H9 (cell line): Measurements from ENCODE around the gene RERE. TPM values are rescaled to one million over a fixed set of nuclear protein-coding genes. Genes with fewer than 3 reads are reported as not detected.

Experiments used
- DNase-seq: peaks from one replicate; pipeline ENCODE4 v3.0.0-alpha.2; 2017
- H2AFZ ChIP-seq: one replicate; pipeline ENCODE4 v1.6.1; 2013; ENCODE audit warnings: mild to moderate bottlenecking, low read length, control low read depth, moderate library complexity
- H2AK5ac ChIP-seq: 2 replicates; pipeline ENCODE4 v1.6.1; 2013; ENCODE audit warnings: low read length, control low read depth, mixed read lengths; ENCODE audit not compliant: insufficient read length
- H2BK120ac ChIP-seq: one replicate; pipeline ENCODE4 v1.6.1; 2013; ENCODE audit warnings: low read depth, mild to moderate bottlenecking, low read length, control low read depth, inconsistent platforms; ENCODE audit not compliant: poor library complexity, severe bottlenecking
- H2BK12ac ChIP-seq: 2 replicates; pipeline ENCODE4 v1.6.1; 2013; ENCODE audit warnings: low read length, control low read depth, mixed read lengths, low read depth; ENCODE audit not compliant: insufficient read length
- H2BK15ac ChIP-seq: 2 replicates; pipeline ENCODE4 v1.6.1; 2013; ENCODE audit warnings: low read depth, low read length, control low read depth
- H2BK20ac ChIP-seq: one replicate; pipeline ENCODE4 v1.6.1; 2013; ENCODE audit warnings: low read depth, mild to moderate bottlenecking, low read length, control low read depth, inconsistent platforms; ENCODE audit not compliant: poor library complexity, severe bottlenecking
- H2BK5ac ChIP-seq: 2 replicates; pipeline ENCODE4 v1.6.1; 2013; ENCODE audit warnings: low read length, control low read depth, mixed read lengths; ENCODE audit not compliant: insufficient read length
- H3K14ac ChIP-seq: 2 replicates; pipeline ENCODE4 v1.6.1; 2013; ENCODE audit warnings: low read length, control low read depth; ENCODE audit not compliant: insufficient read depth
- H3K18ac ChIP-seq: 2 replicates; pipeline ENCODE4 v1.6.1; 2013; ENCODE audit warnings: low read depth, mild to moderate bottlenecking, mixed read lengths, low read length, control low read depth; ENCODE audit not compliant: insufficient read length
- H3K23ac ChIP-seq: 2 replicates; pipeline ENCODE4 v1.6.1; 2013; ENCODE audit warnings: low read length, control low read depth, mixed read lengths, low read depth; ENCODE audit not compliant: insufficient read length
- H3K23me2 ChIP-seq: 2 replicates; pipeline ENCODE4 v1.6.1; 2013; ENCODE audit warnings: low read depth, mild to moderate bottlenecking, mixed read lengths, low read length, control low read depth; ENCODE audit not compliant: insufficient read length, poor library complexity, severe bottlenecking
- H3K27ac ChIP-seq: 2 replicates; pipeline ENCODE4 v1.5.1; 2013; ENCODE audit warnings: low read length, control low read depth, mixed read lengths, low read depth; ENCODE audit not compliant: insufficient read length
- H3K27me3 ChIP-seq: 2 replicates; pipeline ENCODE4 v1.6.1; 2013; ENCODE audit warnings: low read length, control low read depth, inconsistent platforms; ENCODE audit not compliant: insufficient read depth
- H3K4ac ChIP-seq: 2 replicates; pipeline ENCODE4 v1.6.1; 2013; ENCODE audit warnings: low read depth, mild to moderate bottlenecking, control low read depth, inconsistent platforms, low read length, moderate library complexity
- H3K4me1 ChIP-seq: 2 replicates; pipeline ENCODE4 v1.6.1; 2013; ENCODE audit warnings: low read length, control low read depth, inconsistent platforms; ENCODE audit not compliant: insufficient read depth
- H3K4me2 ChIP-seq: 2 replicates; pipeline ENCODE4 v1.6.1; 2013; ENCODE audit warnings: low read length, control low read depth, mixed read lengths; ENCODE audit not compliant: insufficient read length, insufficient read depth
- H3K56ac ChIP-seq: 2 replicates; pipeline ENCODE4 v1.6.1; 2013; ENCODE audit warnings: low read depth, mild to moderate bottlenecking, mixed read lengths, low read length, control low read depth; ENCODE audit not compliant: insufficient read length
- H3K79me1 ChIP-seq: 2 replicates; pipeline ENCODE4 v1.6.1; 2013; ENCODE audit warnings: low read depth, mild to moderate bottlenecking, moderate library complexity, low read length, control low read depth, inconsistent platforms; ENCODE audit not compliant: insufficient read depth, poor library complexity, severe bottlenecking
- H3K79me2 ChIP-seq: 2 replicates; pipeline ENCODE4 v1.6.1; 2013; ENCODE audit warnings: low read length, control low read depth, inconsistent platforms; ENCODE audit not compliant: insufficient read depth
- H3K9ac ChIP-seq: 2 replicates; pipeline ENCODE4 v1.6.1; 2013; ENCODE audit warnings: low read length, control low read depth, mixed read lengths; ENCODE audit not compliant: insufficient read length; ENCODE audit errors: extremely low read depth
- H3K9me3 ChIP-seq: one replicate; pipeline ENCODE4 v1.6.1; 2013; ENCODE audit warnings: low read depth, low read length, inconsistent platforms; ENCODE audit not compliant: control insufficient read depth
- H3T11ph ChIP-seq: one replicate; pipeline ENCODE4 v1.6.1; 2013; ENCODE audit warnings: mild to moderate bottlenecking, low read length, control low read depth, inconsistent platforms
- H4K20me1 ChIP-seq: one replicate; pipeline ENCODE4 v1.6.1; 2013; ENCODE audit not compliant: control insufficient read depth, insufficient read length, insufficient read depth
- H4K5ac ChIP-seq: 2 replicates; pipeline ENCODE4 v1.6.1; 2013; ENCODE audit warnings: low read depth, mild to moderate bottlenecking, mixed read lengths, low read length, control low read depth; ENCODE audit not compliant: insufficient read length
- H4K8ac ChIP-seq: replicated peaks from 2 replicates; pipeline ENCODE4 v1.6.1; 2013; ENCODE audit warnings: low read length, control low read depth, mixed read lengths, low read depth; ENCODE audit not compliant: insufficient read length
- H4K91ac ChIP-seq: 2 replicates; pipeline ENCODE4 v1.6.1; 2013; ENCODE audit warnings: low read depth, mild to moderate bottlenecking, moderate library complexity, mixed read lengths, low read length, control low read depth; ENCODE audit not compliant: insufficient read length
- H3K27ac Mint-ChIP-seq, 3 experiments: 2 replicates in 2 of 3; 3 replicates in 1 of 3; pipeline ENCODE4 v1.8.0; 2020 to 2021; ENCODE audit warnings: mixed read lengths in 3 of 3, mild to moderate bottlenecking in 1 of 3, moderate library complexity in 1 of 3
- H3K27me3 Mint-ChIP-seq: 2 replicates; pipeline ENCODE4 v1.8.0; 2021; ENCODE audit warnings: low read depth, mild to moderate bottlenecking, moderate library complexity, mixed read lengths
- H3K36me3 Mint-ChIP-seq, 3 experiments: 2 replicates in 2 of 3; 3 replicates in 1 of 3; pipeline ENCODE4 v1.8.0; 2020 to 2021; ENCODE audit warnings: low read depth in 3 of 3, mixed read lengths in 3 of 3; ENCODE audit not compliant: insufficient read depth in 1 of 3
- H3K4me1 Mint-ChIP-seq, 2 experiments: 2 replicates each; pipeline ENCODE4 v1.8.0; 2020; ENCODE audit warnings: mixed read lengths in 2 of 2
- H3K4me3 Mint-ChIP-seq, 2 experiments: 2 replicates in 1 of 2; 3 replicates in 1 of 2; pipeline ENCODE4 v1.8.0; 2020 to 2021; ENCODE audit warnings: mild to moderate bottlenecking in 2 of 2, mixed read lengths in 2 of 2, moderate library complexity in 1 of 2
- H3K9me3 Mint-ChIP-seq, 2 experiments: 2 replicates in 1 of 2; 3 replicates in 1 of 2; pipeline ENCODE4 v1.8.0; 2020; ENCODE audit warnings: mild to moderate bottlenecking in 2 of 2, mixed read lengths in 2 of 2, moderate library complexity in 1 of 2
- WGBS: extraction: QIAGEN DNeasy Blood & Tissue Kit; methylation state at CpG from one replicate; pipeline ENCODE4 v1.1.7; 2013; ENCODE audit warnings: missing lambda C conversion rate, low lambda C conversion rate, mixed read lengths; ENCODE audit not compliant: insufficient read length; ENCODE audit errors: extremely low coverage; 5-methylcytosine and 5-hydroxymethylcytosine counted together
- total RNA-seq: library from RNA; stranded (reverse); gene quantifications from 2 replicates; pipeline ENCODE4 v1.2.1, GENCODE V29; 2021
- TF ChIP-seq, protein P1 (sequence below): fragments of 200-600 bp; sonication (generic); conservative IDR thresholded peaks from 3 replicates; pipeline ENCODE4 v1.8.0; 2021; ENCODE audit warnings: antibody characterized with exemption, mild to moderate bottlenecking

RERE gene
- total RNA-seq, 1 experiment from 2014 or later = 103 TPM

DNA sequence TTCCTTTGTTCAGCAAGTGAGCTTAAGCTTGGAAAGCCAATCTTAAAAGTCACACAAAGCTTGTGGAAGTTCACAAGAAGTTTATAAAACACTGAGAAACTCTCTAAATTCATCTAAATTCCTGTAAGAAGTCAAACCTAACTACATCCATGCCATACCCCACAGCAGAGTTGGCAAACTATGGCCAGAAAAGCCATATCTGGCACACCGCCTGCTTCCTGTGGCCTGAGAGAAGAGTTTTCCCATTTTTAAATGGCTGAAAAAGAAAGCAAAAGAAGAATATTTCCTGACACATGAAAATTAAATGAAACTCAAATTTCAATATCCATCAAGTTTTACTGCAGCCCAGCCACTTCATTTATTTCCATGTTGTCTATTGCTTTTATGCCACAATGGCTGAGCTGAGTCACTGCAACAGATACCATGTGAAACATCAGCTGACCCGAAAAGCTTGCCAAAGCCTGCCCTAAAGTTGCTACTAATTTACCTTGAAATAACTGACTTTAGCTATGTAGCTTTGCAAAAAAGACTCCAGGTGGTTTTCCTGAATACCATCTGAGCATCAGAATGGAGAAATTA, 262.4 kb downstream of the RERE start:
- Histone ChIP-seq H3K27ac (no peak overlapping the region), H3K9ac (no peak overlapping the region), H3K9me3 (no peaks in the 10 kb centered on the region), H2BK120ac (no peak overlapping the region), H4K5ac (no peak overlapping the region), H4K91ac (no peak overlapping the region), H3K18ac (no peak overlapping the region), H3K4ac (no peak overlapping the region), H2AFZ (no peak overlapping the region), H3T11ph (no peak overlapping the region), H3K79me1 (no peaks in the 10 kb centered on the region), H3K79me2 (peaks cover 4% of the 10 kb centered on the region; the same call in 1 of the 2 replicates), H3K56ac (no peak overlapping the region), H2BK12ac (no peak overlapping the region), H3K14ac (no peak overlapping the region), H3K4me2 (no peak overlapping the region), H2BK5ac (no peak overlapping the region), H3K4me1 (no peaks in the 10 kb centered on the region; the same call in 1 of the 2 replicates), H2BK15ac (no peak overlapping the region), H3K27me3 (no peaks in the 10 kb centered on the region), H4K8ac (no peak overlapping the region), H4K20me1 (peaks cover 6% of the 10 kb centered on the region), H2AK5ac (no peak overlapping the region), H3K23ac (no peak overlapping the region), H2BK20ac (no peak overlapping the region), H3K23me2 (no peaks in the 10 kb centered on the region)
- TF ChIP-seq, protein P1, sequence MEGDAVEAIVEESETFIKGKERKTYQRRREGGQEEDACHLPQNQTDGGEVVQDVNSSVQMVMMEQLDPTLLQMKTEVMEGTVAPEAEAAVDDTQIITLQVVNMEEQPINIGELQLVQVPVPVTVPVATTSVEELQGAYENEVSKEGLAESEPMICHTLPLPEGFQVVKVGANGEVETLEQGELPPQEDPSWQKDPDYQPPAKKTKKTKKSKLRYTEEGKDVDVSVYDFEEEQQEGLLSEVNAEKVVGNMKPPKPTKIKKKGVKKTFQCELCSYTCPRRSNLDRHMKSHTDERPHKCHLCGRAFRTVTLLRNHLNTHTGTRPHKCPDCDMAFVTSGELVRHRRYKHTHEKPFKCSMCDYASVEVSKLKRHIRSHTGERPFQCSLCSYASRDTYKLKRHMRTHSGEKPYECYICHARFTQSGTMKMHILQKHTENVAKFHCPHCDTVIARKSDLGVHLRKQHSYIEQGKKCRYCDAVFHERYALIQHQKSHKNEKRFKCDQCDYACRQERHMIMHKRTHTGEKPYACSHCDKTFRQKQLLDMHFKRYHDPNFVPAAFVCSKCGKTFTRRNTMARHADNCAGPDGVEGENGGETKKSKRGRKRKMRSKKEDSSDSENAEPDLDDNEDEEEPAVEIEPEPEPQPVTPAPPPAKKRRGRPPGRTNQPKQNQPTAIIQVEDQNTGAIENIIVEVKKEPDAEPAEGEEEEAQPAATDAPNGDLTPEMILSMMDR = no peak
- H3K27me3 Mint-ChIP-seq = no peaks in the 10 kb centered on the region
- H3K4me1 Mint-ChIP-seq = peaks cover 14 to 22% of the 10 kb centered on the region in 2 experiments
- peaks cover 23 to 43% (median 31%) of the 10 kb centered on the region in 3 experiments; a peak in 6 of 7 replicates for H3K36me3 Mint-ChIP-seq
- H3K9me3 Mint-ChIP-seq = no peaks in the 10 kb centered on the region
- no CpG with 5 or more reads among the region's 2 CpGs for WGBS
- H3K4me3 Mint-ChIP-seq = no peak overlapping the region
- 0 out of 7 replicates have a peak overlapping the region, but pooled peaks of 1 of the 3 experiments have one; percentile 61 for H3K27ac Mint-ChIP-seq
- no peak for DNase-seq
